ENCODE data around the gene IL21R. TPM values are rescaled to one million over a fixed set of nuclear protein-coding genes. Genes with fewer than 3 reads are reported as not detected.

The IL21R gene
- total RNA-seq, 1 donor from 2014 or later: 0.40 TPM

- peaks cover 61% of the 10 kb centered on the region for H3K36me3 Mint-ChIP-seq (ENCODE audit: unreplicated experiment)
Measured at GRCh38 chr16:27465483-27465879, 63.5 kb downstream of the IL21R start.

DNA sequence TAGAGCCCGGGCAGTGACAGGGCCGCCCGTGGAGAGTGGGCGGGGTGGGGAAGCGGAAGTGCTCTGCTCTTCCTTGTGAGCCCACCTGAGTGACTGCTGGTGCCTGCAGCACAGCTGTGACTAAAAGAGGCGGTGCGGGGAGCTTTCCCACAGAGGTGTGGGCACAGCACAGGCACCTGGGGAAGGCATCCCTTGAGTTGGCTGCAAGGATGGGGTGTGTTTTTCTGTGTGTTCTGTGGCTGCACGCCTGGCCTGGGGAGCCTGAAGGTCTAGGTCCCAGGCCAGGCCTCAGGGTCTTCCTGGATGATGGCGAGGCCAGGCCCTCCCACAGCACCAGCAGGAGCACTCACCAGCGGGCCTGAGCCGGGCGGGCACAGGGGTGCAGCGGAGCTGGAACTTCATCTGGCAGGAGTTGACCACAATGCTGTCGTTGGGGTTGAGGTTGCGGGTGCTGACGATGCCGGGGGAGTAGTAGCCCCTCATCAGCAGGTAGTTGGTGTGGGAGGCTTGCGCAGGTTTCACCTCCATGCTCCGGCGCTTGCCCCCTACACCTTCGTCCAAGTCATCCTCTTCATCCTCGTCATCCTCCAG lies 67.1 kb downstream of the IL21R start:
- Mint-ChIP-seq H3K27ac (ENCODE audit: unreplicated experiment) (no peak overlapping the region), H3K4me1 (ENCODE audit: unreplicated experiment) (peaks cover 9% of the 10 kb centered on the region), H3K9me3 (ENCODE audit: unreplicated experiment) (no peaks in the 10 kb centered on the region), H3K27me3 (ENCODE audit: unreplicated experiment) (no peaks in the 10 kb centered on the region), H3K4me3 (ENCODE audit: unreplicated experiment) (no peak overlapping the region), H3K36me3 (ENCODE audit: unreplicated experiment) (peaks cover 70% of the 10 kb centered on the region)
- TF ChIP-seq, protein P1, sequence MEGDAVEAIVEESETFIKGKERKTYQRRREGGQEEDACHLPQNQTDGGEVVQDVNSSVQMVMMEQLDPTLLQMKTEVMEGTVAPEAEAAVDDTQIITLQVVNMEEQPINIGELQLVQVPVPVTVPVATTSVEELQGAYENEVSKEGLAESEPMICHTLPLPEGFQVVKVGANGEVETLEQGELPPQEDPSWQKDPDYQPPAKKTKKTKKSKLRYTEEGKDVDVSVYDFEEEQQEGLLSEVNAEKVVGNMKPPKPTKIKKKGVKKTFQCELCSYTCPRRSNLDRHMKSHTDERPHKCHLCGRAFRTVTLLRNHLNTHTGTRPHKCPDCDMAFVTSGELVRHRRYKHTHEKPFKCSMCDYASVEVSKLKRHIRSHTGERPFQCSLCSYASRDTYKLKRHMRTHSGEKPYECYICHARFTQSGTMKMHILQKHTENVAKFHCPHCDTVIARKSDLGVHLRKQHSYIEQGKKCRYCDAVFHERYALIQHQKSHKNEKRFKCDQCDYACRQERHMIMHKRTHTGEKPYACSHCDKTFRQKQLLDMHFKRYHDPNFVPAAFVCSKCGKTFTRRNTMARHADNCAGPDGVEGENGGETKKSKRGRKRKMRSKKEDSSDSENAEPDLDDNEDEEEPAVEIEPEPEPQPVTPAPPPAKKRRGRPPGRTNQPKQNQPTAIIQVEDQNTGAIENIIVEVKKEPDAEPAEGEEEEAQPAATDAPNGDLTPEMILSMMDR (IDR thresholded peaks at IDR 0.05): no peak
- no peak for DNase-seq (ENCODE audit: extremely low spot score, unreplicated experiment)

More at GRCh38 chr16:27465483-27465879, 63.5 kb downstream of the IL21R start:
- H3K4me1 Mint-ChIP-seq (ENCODE audit: unreplicated experiment): peaks cover 18% of the 10 kb centered on the region
- no peak for DNase-seq (ENCODE audit: extremely low spot score, unreplicated experiment)
- TF ChIP-seq, protein P1 (IDR thresholded peaks at IDR 0.05): no peak
- no peaks in the 10 kb centered on the region for H3K9me3 Mint-ChIP-seq (ENCODE audit: unreplicated experiment)
- H3K27ac Mint-ChIP-seq (ENCODE audit: unreplicated experiment): peak overlapping the region; percentile 41
- no peaks in the 10 kb centered on the region for H3K27me3 Mint-ChIP-seq (ENCODE audit: unreplicated experiment)
- H3K4me3 Mint-ChIP-seq (ENCODE audit: unreplicated experiment): no peak overlapping the region

GRCh38 chr16:27470567-27471431 lies 68.8 kb downstream of the IL21R start:
- Mint-ChIP-seq H3K9me3 (ENCODE audit: unreplicated experiment) (no peaks in the 10 kb centered on the region), H3K4me3 (ENCODE audit: unreplicated experiment) (no peak overlapping the region), H3K27me3 (ENCODE audit: unreplicated experiment) (no peaks in the 10 kb centered on the region), H3K36me3 (ENCODE audit: unreplicated experiment) (peaks cover 73% of the 10 kb centered on the region), H3K27ac (ENCODE audit: unreplicated experiment) (no peak overlapping the region), H3K4me1 (ENCODE audit: unreplicated experiment) (peaks cover 13% of the 10 kb centered on the region)
- DNase-seq (ENCODE audit: extremely low spot score, unreplicated experiment): no peak
- TF ChIP-seq, protein P1 (IDR thresholded peaks at IDR 0.05): no peak

DNA sequence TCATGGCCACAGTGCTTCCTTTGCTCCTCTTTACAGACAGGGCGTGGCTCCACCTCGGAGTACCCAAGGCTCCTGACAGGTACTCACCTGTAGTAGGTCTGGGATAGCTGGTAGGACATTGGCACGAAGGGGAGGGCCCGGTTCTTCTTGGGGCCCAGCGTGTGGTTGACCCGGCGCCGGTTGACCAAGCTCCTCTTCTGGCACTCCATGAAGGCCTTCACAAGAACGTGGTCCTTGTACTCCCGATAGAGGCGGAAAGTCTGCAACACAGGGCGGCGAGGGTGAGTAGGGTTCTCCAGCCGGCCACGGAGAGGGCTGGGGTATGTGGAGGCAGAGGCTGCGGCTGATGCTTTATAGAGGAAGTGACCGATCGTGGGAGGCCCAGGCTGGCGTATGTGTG lies 69.7 kb downstream of the IL21R start:
- TF ChIP-seq, protein P1 (IDR thresholded peaks at IDR 0.05): no peak
- H3K9me3 Mint-ChIP-seq (ENCODE audit: unreplicated experiment): no peaks in the 10 kb centered on the region
- DNase-seq (ENCODE audit: extremely low spot score, unreplicated experiment): no peak
- peaks cover 13% of the 10 kb centered on the region for H3K4me1 Mint-ChIP-seq (ENCODE audit: unreplicated experiment)
- H3K36me3 Mint-ChIP-seq (ENCODE audit: unreplicated experiment): peaks cover 71% of the 10 kb centered on the region
- H3K27me3 Mint-ChIP-seq (ENCODE audit: unreplicated experiment): no peaks in the 10 kb centered on the region
- no peak overlapping the region for H3K4me3 Mint-ChIP-seq (ENCODE audit: unreplicated experiment)
- no peak overlapping the region for H3K27ac Mint-ChIP-seq (ENCODE audit: unreplicated experiment)
